ENCODE results near the gene TUBGCP6.

Gene TUBGCP6

DNA sequence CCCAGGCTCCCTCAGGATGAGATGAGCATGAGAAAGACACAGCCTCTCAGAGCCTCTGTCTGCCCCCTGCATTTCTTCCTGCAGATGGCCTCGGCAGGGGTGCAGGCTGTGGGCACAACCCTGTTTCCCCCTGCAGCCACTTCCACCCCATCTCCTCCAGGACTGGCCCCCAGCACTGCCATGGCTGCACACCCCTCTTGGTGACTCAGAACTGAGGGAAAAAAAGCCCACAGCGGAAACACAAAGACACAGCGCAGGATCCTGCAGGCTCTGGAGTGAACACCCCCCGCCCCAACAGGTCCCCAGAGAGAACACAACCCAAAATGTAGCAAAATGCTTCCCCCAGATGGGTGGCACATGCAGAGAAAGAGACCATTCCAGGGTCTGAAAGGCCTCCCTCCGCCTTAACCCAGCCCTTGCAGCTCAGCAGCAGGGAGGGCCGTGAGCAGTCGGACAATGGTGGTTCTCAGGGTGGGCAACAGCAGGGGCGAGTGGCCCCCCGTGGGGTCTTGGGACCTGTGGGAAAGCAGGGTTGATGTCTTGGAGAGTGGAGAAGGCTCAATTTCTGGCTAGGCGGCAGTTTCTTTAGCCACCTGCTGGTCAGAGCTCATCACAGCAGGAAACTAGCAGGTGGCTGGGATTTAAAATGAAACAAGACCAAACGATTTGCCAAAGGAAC, 8.0 kb downstream of the TUBGCP6 start:
- Histone ChIP-seq H3K4me3 (ENCODE audit: severe bottlenecking) (no peak overlapping the region), H3K4me1 (ENCODE audit: insufficient read depth, poor library complexity, severe bottlenecking) (peaks cover 8% of the 10 kb centered on the region), H3K9me3 (ENCODE audit: severe bottlenecking) (no peaks in the 10 kb centered on the region), H3K27ac (ENCODE audit: poor library complexity, severe bottlenecking) (no peak overlapping the region), H3K36me3 (ENCODE audit: low read depth) (peaks cover 30% of the 10 kb centered on the region), H3K27me3 (ENCODE audit: insufficient read depth, poor library complexity, severe bottlenecking) (no peaks in the 10 kb centered on the region)
- no peak for DNase-seq (ENCODE audit: low spot score)
- no peak for ATAC-seq (ENCODE audit: low read depth)
- TF ChIP-seq, protein P1, sequence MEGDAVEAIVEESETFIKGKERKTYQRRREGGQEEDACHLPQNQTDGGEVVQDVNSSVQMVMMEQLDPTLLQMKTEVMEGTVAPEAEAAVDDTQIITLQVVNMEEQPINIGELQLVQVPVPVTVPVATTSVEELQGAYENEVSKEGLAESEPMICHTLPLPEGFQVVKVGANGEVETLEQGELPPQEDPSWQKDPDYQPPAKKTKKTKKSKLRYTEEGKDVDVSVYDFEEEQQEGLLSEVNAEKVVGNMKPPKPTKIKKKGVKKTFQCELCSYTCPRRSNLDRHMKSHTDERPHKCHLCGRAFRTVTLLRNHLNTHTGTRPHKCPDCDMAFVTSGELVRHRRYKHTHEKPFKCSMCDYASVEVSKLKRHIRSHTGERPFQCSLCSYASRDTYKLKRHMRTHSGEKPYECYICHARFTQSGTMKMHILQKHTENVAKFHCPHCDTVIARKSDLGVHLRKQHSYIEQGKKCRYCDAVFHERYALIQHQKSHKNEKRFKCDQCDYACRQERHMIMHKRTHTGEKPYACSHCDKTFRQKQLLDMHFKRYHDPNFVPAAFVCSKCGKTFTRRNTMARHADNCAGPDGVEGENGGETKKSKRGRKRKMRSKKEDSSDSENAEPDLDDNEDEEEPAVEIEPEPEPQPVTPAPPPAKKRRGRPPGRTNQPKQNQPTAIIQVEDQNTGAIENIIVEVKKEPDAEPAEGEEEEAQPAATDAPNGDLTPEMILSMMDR (IDR thresholded peaks at IDR 0.05; ENCODE audit: poor library complexity, severe bottlenecking), result peak; percentile 44

- Histone ChIP-seq H3K4me3 (ENCODE audit: severe bottlenecking) (no peak overlapping the region), H3K9me3 (ENCODE audit: severe bottlenecking) (no peaks in the 10 kb centered on the region), H3K36me3 (ENCODE audit: low read depth) (peaks cover 7% of the 10 kb centered on the region), H3K4me1 (ENCODE audit: insufficient read depth, poor library complexity, severe bottlenecking) (no peaks in the 10 kb centered on the region), H3K27ac (ENCODE audit: poor library complexity, severe bottlenecking) (no peak overlapping the region), H3K27me3 (ENCODE audit: insufficient read depth, poor library complexity, severe bottlenecking) (no peaks in the 10 kb centered on the region)
- DNase-seq (ENCODE audit: low spot score), result no peak
- TF ChIP-seq, protein P1 (IDR thresholded peaks at IDR 0.05; ENCODE audit: poor library complexity, severe bottlenecking), result no peak
- ATAC-seq (ENCODE audit: low read depth), result no peak
Observed at GRCh38 chr22:50233223-50233622, 11.6 kb downstream of the TUBGCP6 start.

- Histone ChIP-seq H3K36me3 (ENCODE audit: low read depth) (peaks cover 1% of the 10 kb centered on the region), H3K4me1 (ENCODE audit: insufficient read depth, poor library complexity, severe bottlenecking) (no peaks in the 10 kb centered on the region), H3K27ac (ENCODE audit: poor library complexity, severe bottlenecking) (no peak overlapping the region), H3K9me3 (ENCODE audit: severe bottlenecking) (no peaks in the 10 kb centered on the region), H3K27me3 (ENCODE audit: insufficient read depth, poor library complexity, severe bottlenecking) (no peaks in the 10 kb centered on the region), H3K4me3 (ENCODE audit: severe bottlenecking) (no peak overlapping the region)
- TF ChIP-seq, protein P1 (IDR thresholded peaks at IDR 0.05; ENCODE audit: poor library complexity, severe bottlenecking), result no peak
- DNase-seq (ENCODE audit: low spot score) (no peak), ATAC-seq (ENCODE audit: low read depth) (no peak)
Observed at GRCh38 chr22:50232481-50233151, 12.2 kb downstream of the TUBGCP6 start.

DNA sequence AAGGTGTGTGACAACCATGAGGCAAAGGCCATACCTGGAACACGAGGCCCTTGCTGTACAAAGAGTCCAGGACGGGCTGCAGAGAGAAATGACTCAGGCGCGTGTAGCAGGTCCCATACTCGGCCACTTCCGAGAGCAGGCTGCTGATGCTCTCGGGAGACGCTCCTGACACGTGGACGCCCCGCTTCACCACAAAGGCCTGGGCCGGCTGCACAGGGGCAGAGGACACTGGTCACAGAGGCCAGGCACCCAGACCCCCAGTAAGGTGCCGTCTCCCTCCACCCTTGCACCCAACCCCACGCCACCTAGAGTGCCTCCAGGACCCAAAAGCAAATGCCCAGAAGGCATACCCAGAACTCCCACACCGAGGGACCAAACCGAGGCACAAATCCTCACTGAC, 15.5 kb downstream of the TUBGCP6 start:
- H3K27ac ChIP-seq (ENCODE audit: poor library complexity, severe bottlenecking), result no peak overlapping the region
- TF ChIP-seq, protein P1 (IDR thresholded peaks at IDR 0.05; ENCODE audit: poor library complexity, severe bottlenecking), result no peak
- no peak for ATAC-seq (ENCODE audit: low read depth)
- H3K4me3 ChIP-seq (ENCODE audit: severe bottlenecking), result no peak overlapping the region
- H3K27me3 ChIP-seq (ENCODE audit: insufficient read depth, poor library complexity, severe bottlenecking), result no peaks in the 10 kb centered on the region
- DNase-seq (ENCODE audit: low spot score), result no peak
- H3K36me3 ChIP-seq (ENCODE audit: low read depth), result peaks cover 10% of the 10 kb centered on the region
- H3K4me1 ChIP-seq (ENCODE audit: insufficient read depth, poor library complexity, severe bottlenecking), result no peaks in the 10 kb centered on the region
- H3K9me3 ChIP-seq (ENCODE audit: severe bottlenecking), result no peaks in the 10 kb centered on the region

DNA sequence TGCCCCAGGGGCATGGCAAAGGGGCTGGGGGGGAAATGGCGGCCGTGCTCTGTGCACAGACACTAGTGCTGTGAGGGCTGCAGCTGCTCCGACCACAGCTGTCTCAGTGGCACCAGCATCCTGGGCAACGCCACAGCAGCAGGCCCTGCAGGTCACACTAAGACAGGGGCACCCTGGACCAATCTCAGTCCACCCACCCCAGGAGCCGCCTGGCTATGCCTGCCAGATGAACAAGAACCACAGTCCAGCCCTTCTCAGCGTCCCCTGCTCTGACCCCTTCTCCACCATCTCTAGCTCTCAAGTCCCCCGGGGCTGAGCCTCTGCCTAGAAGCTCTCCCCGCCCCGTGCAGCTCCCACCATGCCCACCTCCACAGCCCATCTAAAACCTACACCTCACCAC, 16.5 kb downstream of the TUBGCP6 start:
- Histone ChIP-seq H3K4me1 (ENCODE audit: insufficient read depth, poor library complexity, severe bottlenecking) (no peaks in the 10 kb centered on the region), H3K9me3 (ENCODE audit: severe bottlenecking) (no peaks in the 10 kb centered on the region), H3K4me3 (ENCODE audit: severe bottlenecking) (no peak overlapping the region), H3K36me3 (ENCODE audit: low read depth) (peaks cover 15% of the 10 kb centered on the region), H3K27me3 (ENCODE audit: insufficient read depth, poor library complexity, severe bottlenecking) (no peaks in the 10 kb centered on the region), H3K27ac (ENCODE audit: poor library complexity, severe bottlenecking) (no peak overlapping the region)
- DNase-seq (ENCODE audit: low spot score) (no peak), ATAC-seq (ENCODE audit: low read depth) (no peak)
- TF ChIP-seq, protein P1 (IDR thresholded peaks at IDR 0.05; ENCODE audit: poor library complexity, severe bottlenecking), result no peak

All from RWPE2 (cell line).